Activated CD8-positive, alpha-beta T cell treated with anti-CD3 and anti-CD28 coated beads for 36 hours (primary cell): ENCODE results near the gene ST3GAL6. TPM values are rescaled to one million over a fixed set of nuclear protein-coding genes. Genes with fewer than 3 reads are reported as not detected.

Source experiments
- ATAC-seq: fragments of 200-7000 bp; cut with Tn5 transposase; one replicate; pipeline ENCODE4 v1.10.0; 2021; ENCODE audit warnings: mild to moderate bottlenecking, moderate library complexity
- CTCF ChIA-PET: fragments of 350-600 bp; sonication (Branson Sonifier 250); formaldehyde crosslinking; loops from one replicate; lab custom pipeline; 2021; ENCODE audit warnings: antibody characterized with exemption; lab: Charles Lee
- POLR2A ChIA-PET: fragments of 350-600 bp; sonication (Branson Sonifier 250); formaldehyde crosslinking; loops from one replicate; lab custom pipeline; 2021; ENCODE audit warnings: antibody characterized with exemption; lab: Charles Lee
- DNase-seq: peaks from one replicate; pipeline ENCODE4 v3.0.0-alpha.2; 2020
- H3K27ac Mint-ChIP-seq: one replicate; pipeline ENCODE4 v1.8.0; 2021; ENCODE audit warnings: mild to moderate bottlenecking, mixed read lengths
- H3K27me3 Mint-ChIP-seq: one replicate; pipeline ENCODE4 v1.8.0; 2021; ENCODE audit warnings: mixed read lengths
- H3K36me3 Mint-ChIP-seq: one replicate; pipeline ENCODE4 v1.8.0; 2021; ENCODE audit warnings: low read depth, mixed read lengths
- H3K4me1 Mint-ChIP-seq: one replicate; pipeline ENCODE4 v1.8.0; 2021; ENCODE audit warnings: low read depth, mixed read lengths
- H3K4me3 Mint-ChIP-seq: one replicate; pipeline ENCODE4 v1.8.0; 2021; ENCODE audit warnings: mild to moderate bottlenecking, moderate library complexity, mixed read lengths
- H3K9me3 Mint-ChIP-seq: one replicate; pipeline ENCODE4 v1.8.0; 2021; ENCODE audit warnings: mixed read lengths
- intact Hi-C: fragments of 100-400 bp; cut with micrococcal nuclease; formaldehyde crosslinking; loops from one replicate; pipeline ENCODE4 v1.10.0; 2022
- total RNA-seq, 2 experiments: library from RNA; stranded (reverse); gene quantifications; one replicate each; pipeline ENCODE4 v1.2.3, GENCODE V29; 2021
- TF ChIP-seq, protein P1 (sequence below): fragments of 200-600 bp; IDR thresholded peaks from one replicate; pipeline ENCODE4 v1.8.0; 2022; ENCODE audit warnings: antibody characterized with exemption, mild to moderate bottlenecking

The ST3GAL6 gene
- total RNA-seq, 2 experiments from 2014 or later: not detected

DNA sequence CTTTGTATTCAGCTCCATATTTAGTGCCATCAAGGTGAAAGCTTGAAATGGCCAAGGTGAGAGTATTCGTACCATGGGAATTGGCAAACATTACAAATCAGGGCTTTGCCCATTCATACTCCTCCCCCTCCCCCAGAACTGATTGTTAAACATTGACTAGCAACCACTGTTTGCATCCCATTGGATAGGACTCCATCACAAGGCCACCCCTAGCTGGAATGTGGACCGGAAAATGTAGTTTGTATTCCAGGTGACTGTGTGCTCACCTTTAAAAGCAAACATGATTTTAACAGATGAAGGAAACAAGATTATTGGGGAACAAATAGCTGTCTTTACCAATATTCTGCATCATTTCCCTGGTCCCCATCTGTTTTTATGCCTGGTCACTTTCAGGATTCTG is 14.1 kb downstream of the ST3GAL6 start:
- H3K4me1 Mint-ChIP-seq: no peaks in the 10 kb centered on the region
- H3K27me3 Mint-ChIP-seq: peaks cover 13% of the 10 kb centered on the region
- H3K36me3 Mint-ChIP-seq: no peaks in the 10 kb centered on the region
- no peaks in the 10 kb centered on the region for H3K9me3 Mint-ChIP-seq
- DNase-seq: no peak
- intact Hi-C loops: no loop called here
- POLR2A ChIA-PET: no interaction called here
- no peak for ATAC-seq
- H3K27ac Mint-ChIP-seq: no peak overlapping the region
- TF ChIP-seq, protein P1, sequence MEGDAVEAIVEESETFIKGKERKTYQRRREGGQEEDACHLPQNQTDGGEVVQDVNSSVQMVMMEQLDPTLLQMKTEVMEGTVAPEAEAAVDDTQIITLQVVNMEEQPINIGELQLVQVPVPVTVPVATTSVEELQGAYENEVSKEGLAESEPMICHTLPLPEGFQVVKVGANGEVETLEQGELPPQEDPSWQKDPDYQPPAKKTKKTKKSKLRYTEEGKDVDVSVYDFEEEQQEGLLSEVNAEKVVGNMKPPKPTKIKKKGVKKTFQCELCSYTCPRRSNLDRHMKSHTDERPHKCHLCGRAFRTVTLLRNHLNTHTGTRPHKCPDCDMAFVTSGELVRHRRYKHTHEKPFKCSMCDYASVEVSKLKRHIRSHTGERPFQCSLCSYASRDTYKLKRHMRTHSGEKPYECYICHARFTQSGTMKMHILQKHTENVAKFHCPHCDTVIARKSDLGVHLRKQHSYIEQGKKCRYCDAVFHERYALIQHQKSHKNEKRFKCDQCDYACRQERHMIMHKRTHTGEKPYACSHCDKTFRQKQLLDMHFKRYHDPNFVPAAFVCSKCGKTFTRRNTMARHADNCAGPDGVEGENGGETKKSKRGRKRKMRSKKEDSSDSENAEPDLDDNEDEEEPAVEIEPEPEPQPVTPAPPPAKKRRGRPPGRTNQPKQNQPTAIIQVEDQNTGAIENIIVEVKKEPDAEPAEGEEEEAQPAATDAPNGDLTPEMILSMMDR: no peak
- no peak overlapping the region for H3K4me3 Mint-ChIP-seq
- CTCF ChIA-PET: interaction anchor here (1.8 kb wide), 1 partner anchor 36 kb away, joined by 4 read pairs; no protein-coding TSS in a partner anchor

DNA sequence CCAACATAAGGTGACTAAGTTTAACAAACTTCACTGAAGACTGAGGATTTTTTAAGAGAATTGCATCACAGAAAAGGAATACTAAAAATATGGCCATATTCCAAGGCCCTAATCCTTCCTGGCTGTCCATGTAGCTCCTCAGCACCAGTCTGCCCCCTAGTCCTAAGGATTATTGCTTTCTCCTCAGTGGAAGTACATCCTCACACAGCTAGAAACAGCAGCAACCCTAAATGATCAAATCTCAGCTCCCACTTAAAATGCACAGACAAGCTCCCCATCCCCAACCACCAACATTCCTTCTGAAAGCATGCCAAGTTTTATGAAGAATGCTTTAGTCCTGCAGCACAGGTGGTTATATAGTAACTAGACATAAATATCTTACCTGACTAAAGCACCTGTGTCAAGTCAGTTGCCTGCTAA is 14.7 kb downstream of the ST3GAL6 start:
- intact Hi-C loops: no loop called here
- H3K27ac Mint-ChIP-seq: no peak overlapping the region
- ChIA-PET POLR2A (no interaction called here), CTCF (interaction anchor here (1.8 kb wide), 1 partner anchor 35 kb away, joined by 4 read pairs; no protein-coding TSS in a partner anchor)
- no peak for DNase-seq
- no peaks in the 10 kb centered on the region for H3K9me3 Mint-ChIP-seq
- H3K27me3 Mint-ChIP-seq: peaks cover 13% of the 10 kb centered on the region
- no peaks in the 10 kb centered on the region for H3K36me3 Mint-ChIP-seq
- TF ChIP-seq, protein P1: no peak
- no peak for ATAC-seq
- no peaks in the 10 kb centered on the region for H3K4me1 Mint-ChIP-seq
- no peak overlapping the region for H3K4me3 Mint-ChIP-seq

DNA sequence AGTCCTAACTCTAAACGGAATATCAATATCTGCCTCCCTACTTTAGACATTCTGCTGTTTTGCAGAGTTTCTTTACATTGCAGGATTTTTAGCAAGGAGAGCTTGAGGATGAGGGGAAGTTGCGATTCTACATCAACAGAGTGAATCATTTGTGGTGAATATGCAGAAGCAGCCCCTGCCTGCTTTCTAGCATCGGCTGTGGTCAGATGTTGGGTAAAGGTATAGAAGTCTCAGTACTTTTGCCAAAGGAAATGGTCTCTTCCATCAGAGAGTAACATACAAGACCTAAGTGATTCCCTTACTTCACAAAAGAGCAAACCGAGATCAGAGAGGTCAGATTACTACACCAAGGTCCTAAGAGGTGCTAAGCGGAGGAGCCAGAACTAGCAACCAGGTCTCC is 15.2 kb downstream of the ST3GAL6 start:
- intact Hi-C loops: no loop called here
- no peaks in the 10 kb centered on the region for H3K36me3 Mint-ChIP-seq
- no peaks in the 10 kb centered on the region for H3K9me3 Mint-ChIP-seq
- ATAC-seq: no peak
- H3K27ac Mint-ChIP-seq: no peak overlapping the region
- no peak for DNase-seq
- no peak overlapping the region for H3K4me3 Mint-ChIP-seq
- TF ChIP-seq, protein P1: no peak
- ChIA-PET CTCF (interaction anchor here (1.8 kb wide), 1 partner anchor 35 kb away, joined by 4 read pairs; no protein-coding TSS in a partner anchor), POLR2A (no interaction called here)
- peaks cover 13% of the 10 kb centered on the region for H3K27me3 Mint-ChIP-seq
- H3K4me1 Mint-ChIP-seq: no peaks in the 10 kb centered on the region

DNA sequence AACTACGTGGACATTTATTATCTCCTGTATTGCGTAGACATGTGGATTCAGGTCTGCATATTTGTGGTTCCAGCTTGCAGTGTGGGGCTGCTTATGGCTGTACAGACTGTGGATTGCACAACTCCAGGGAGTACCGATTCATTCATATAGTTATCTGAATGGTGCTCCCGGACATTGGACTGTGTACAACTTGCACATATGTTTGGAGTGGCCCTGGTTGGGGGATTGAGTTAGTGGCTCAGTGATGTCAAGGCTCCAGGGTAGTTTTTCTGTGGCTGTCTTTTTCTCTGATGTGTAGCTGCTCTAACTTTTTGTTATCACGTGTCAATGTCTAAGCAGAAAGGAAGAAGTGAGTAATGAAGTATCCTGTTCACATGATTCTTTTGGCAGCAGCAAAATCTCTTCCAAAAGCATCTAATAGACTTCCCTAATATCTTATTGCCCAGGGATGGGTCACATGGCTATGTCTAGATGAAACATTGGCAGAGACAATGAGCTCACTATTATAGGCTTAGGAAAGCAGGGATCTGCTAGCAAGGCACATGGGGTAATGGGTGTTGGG is 15.8 kb downstream of the ST3GAL6 start:
- H3K4me3 Mint-ChIP-seq: no peak overlapping the region
- H3K9me3 Mint-ChIP-seq: no peaks in the 10 kb centered on the region
- no peaks in the 10 kb centered on the region for H3K36me3 Mint-ChIP-seq
- DNase-seq: no peak
- no peak for ATAC-seq
- ChIA-PET CTCF (interaction anchor here (1.8 kb wide), 2 partner anchors 12 to 34 kb away, joined by 4 read pairs; no protein-coding TSS in a partner anchor), POLR2A (no interaction called here)
- H3K4me1 Mint-ChIP-seq: no peaks in the 10 kb centered on the region
- TF ChIP-seq, protein P1: no peak
- intact Hi-C loops: no loop called here
- H3K27ac Mint-ChIP-seq: no peak overlapping the region
- H3K27me3 Mint-ChIP-seq: peaks cover 10% of the 10 kb centered on the region

DNA sequence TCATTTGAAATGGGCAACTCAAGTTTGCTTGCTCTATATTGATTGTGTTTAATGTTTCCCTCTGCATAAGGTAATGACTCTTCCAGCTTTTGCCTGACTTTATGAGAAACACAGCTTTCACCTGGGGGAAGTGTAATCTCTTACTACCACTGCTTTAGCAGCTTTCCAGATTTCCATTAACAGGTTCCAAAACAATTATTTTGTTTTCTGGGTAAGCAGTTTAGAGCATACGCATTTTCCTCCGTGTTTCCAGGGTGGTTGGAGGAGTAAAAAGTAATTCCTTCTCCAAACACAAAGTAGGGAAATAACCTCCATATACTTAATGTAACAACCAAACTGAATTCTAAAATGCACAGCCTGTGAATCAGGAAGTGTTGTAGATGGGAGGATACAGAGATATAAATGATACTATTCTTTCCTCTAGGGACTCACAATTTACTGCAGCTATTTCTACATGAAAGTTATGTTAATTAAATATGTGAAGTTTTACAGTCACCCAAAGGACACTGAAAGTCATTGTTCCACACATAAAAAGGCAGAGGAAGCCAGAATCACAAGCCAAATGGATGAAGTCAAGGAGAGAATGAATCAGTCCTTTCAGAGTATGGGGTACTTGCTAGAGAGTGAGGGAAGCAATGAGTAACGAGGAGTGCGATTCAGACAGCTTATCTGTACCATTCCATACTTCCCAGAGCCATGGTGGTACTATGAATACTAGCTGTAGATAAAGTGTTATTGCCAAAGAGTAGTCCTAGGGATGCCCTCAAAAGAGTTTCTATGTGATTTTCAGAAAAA is 16.6 kb downstream of the ST3GAL6 start:
- intact Hi-C loops: no loop called here
- H3K4me3 Mint-ChIP-seq: no peak overlapping the region
- no peaks in the 10 kb centered on the region for H3K9me3 Mint-ChIP-seq
- ChIA-PET POLR2A (no interaction called here), CTCF (interaction anchor here (0.6 to 1.8 kb wide), 2 partner anchors 11 to 39 kb away, joined by 3 to 4 read pairs; no protein-coding TSS in a partner anchor)
- no peak for ATAC-seq
- no peaks in the 10 kb centered on the region for H3K4me1 Mint-ChIP-seq
- no peaks in the 10 kb centered on the region for H3K36me3 Mint-ChIP-seq
- no peak overlapping the region for H3K27ac Mint-ChIP-seq
- H3K27me3 Mint-ChIP-seq: peaks cover 10% of the 10 kb centered on the region
- no peak for DNase-seq
- TF ChIP-seq, protein P1: no peak
